SK-N-SH treated with all-trans-retinoic acid at 6 μM for 48 hours (cell line): ENCODE results near the gene AUH.

Source experiments
- ATAC-seq: fragments of 200-7000 bp; cut with Tn5 transposase; 3 replicates; pipeline ENCODE4 v1.9.1; 2020; ENCODE audit warnings: mild to moderate bottlenecking, moderate library complexity
- ARNTL ChIP-seq: fragments of 450-650 bp; formaldehyde crosslinking; IDR thresholded peaks from 2 replicates; pipeline ENCODE4 v1.5.0; 2020; ENCODE audit warnings: low read depth, mild to moderate bottlenecking, moderate library complexity, borderline replicate concordance
- CREB5 ChIP-seq: fragments of 250-450 bp; sonication (Bioruptor Pico); IDR thresholded peaks from 2 replicates; pipeline ENCODE4 v1.5.1; 2020; ENCODE audit warnings: low read depth, mild to moderate bottlenecking, moderate library complexity
- CSDC2 ChIP-seq: fragments of 250-450 bp; sonication (Bioruptor Pico); IDR thresholded peaks from 2 replicates; pipeline ENCODE4 v1.5.0; 2020; ENCODE audit warnings: mild to moderate bottlenecking, moderate library complexity
- CSRNP3 ChIP-seq: fragments of 250-450 bp; sonication (Bioruptor Pico); IDR thresholded peaks from 2 replicates; pipeline ENCODE4 v1.5.1; 2021; ENCODE audit warnings: mild to moderate bottlenecking, moderate library complexity
- ESRRG ChIP-seq: fragments of 250-450 bp; sonication (Bioruptor Pico); IDR thresholded peaks from 2 replicates; pipeline ENCODE4 v1.6.1; 2021; ENCODE audit warnings: mild to moderate bottlenecking
- GLIS3 ChIP-seq: fragments of 250-450 bp; sonication (Bioruptor Pico); IDR thresholded peaks from 2 replicates; pipeline ENCODE4 v1.5.0; 2020; ENCODE audit warnings: mild to moderate bottlenecking, moderate library complexity
- ISL1 ChIP-seq: fragments of 250-450 bp; sonication (Bioruptor Pico); IDR thresholded peaks from 2 replicates; pipeline ENCODE4 v2.1.2; 2022; ENCODE audit warnings: mild to moderate bottlenecking, moderate library complexity
- OSR1 ChIP-seq: fragments of 250-450 bp; sonication (Bioruptor Pico); IDR thresholded peaks from 2 replicates; pipeline ENCODE4 v1.8.0; 2022; ENCODE audit warnings: moderate library complexity, mild to moderate bottlenecking, inconsistent platforms
- POU6F1 ChIP-seq: fragments of 250-450 bp; sonication (Bioruptor Pico); IDR thresholded peaks from 2 replicates; pipeline ENCODE4 v1.8.0; 2021; ENCODE audit warnings: low read depth, mild to moderate bottlenecking, moderate library complexity, borderline replicate concordance
- PPARA ChIP-seq: fragments of 250-450 bp; sonication (Bioruptor Pico); IDR thresholded peaks from 2 replicates; pipeline ENCODE4 v1.5.0; 2020; ENCODE audit warnings: mild to moderate bottlenecking, borderline replicate concordance
- RARB ChIP-seq: fragments of 250-450 bp; sonication (Bioruptor Pico); IDR thresholded peaks from 2 replicates; pipeline ENCODE4 v1.8.0; 2021; ENCODE audit warnings: mild to moderate bottlenecking, moderate library complexity
- SNAI2 ChIP-seq: fragments of 250-450 bp; sonication (Bioruptor Pico); IDR thresholded peaks from 2 replicates; pipeline ENCODE4 v1.5.0; 2020; ENCODE audit warnings: mild to moderate bottlenecking, moderate library complexity
- TCF4 ChIP-seq: fragments of 250-450 bp; sonication (Bioruptor Pico); IDR thresholded peaks from 2 replicates; pipeline ENCODE4 v1.8.0; 2021; ENCODE audit warnings: mild to moderate bottlenecking, moderate library complexity, borderline replicate concordance
- TOX ChIP-seq: fragments of 250-450 bp; sonication (Bioruptor Pico); IDR thresholded peaks from 2 replicates; pipeline ENCODE4 v1.8.0; 2021; ENCODE audit warnings: mild to moderate bottlenecking, moderate library complexity, borderline replicate concordance
- TSHZ2 ChIP-seq: fragments of 250-450 bp; sonication (Bioruptor Pico); IDR thresholded peaks from 2 replicates; pipeline ENCODE4 v1.5.0; 2020; ENCODE audit warnings: mild to moderate bottlenecking, moderate library complexity
- ZC3H10 ChIP-seq: fragments of 250-450 bp; sonication (Bioruptor Pico); IDR thresholded peaks from 2 replicates; pipeline ENCODE4 v1.5.1; 2021; ENCODE audit warnings: mild to moderate bottlenecking, moderate library complexity
- ZFP3 ChIP-seq: fragments of 250-450 bp; sonication (Bioruptor Pico); IDR thresholded peaks from 2 replicates; pipeline ENCODE4 v1.5.0; 2020; ENCODE audit warnings: mild to moderate bottlenecking, moderate library complexity
- ZNF565 ChIP-seq: fragments of 450-650 bp; formaldehyde crosslinking; conservative IDR thresholded peaks from 2 replicates; pipeline ENCODE4 v1.5.0; 2020; ENCODE audit warnings: low read depth, mild to moderate bottlenecking, moderate library complexity
- ZNF70 ChIP-seq: fragments of 450-650 bp; formaldehyde crosslinking; IDR thresholded peaks from 2 replicates; pipeline ENCODE4 v1.5.0; 2020; ENCODE audit warnings: mild to moderate bottlenecking, moderate library complexity

AUH gene

GRCh38 chr9:91362051-91362611, 413 bp upstream of the AUH start:
- no peak for TF ChIP-seq ZNF565
- no peak for TF ChIP-seq TSHZ2
- TF ChIP-seq RARB (CRISPR knock-in tag) = no peak
- TF ChIP-seq ISL1 (CRISPR knock-in tag) = no peak
- TF ChIP-seq OSR1 (CRISPR knock-in tag) = no peak
- no peak for TF ChIP-seq ZC3H10 (CRISPR knock-in tag)
- no peak for TF ChIP-seq CSRNP3 (CRISPR knock-in tag)
- no peak for TF ChIP-seq ZFP3 (CRISPR knock-in tag)
- TF ChIP-seq GLIS3 (CRISPR knock-in tag) = no peak
- no peak for TF ChIP-seq SNAI2
- no peak for TF ChIP-seq TOX (CRISPR knock-in tag)
- TF ChIP-seq CSDC2 (CRISPR knock-in tag) = no peak
- no peak for TF ChIP-seq TCF4 (CRISPR knock-in tag)
- no peak for TF ChIP-seq POU6F1 (CRISPR knock-in tag)
- TF ChIP-seq PPARA = no peak
- no peak for TF ChIP-seq ESRRG (CRISPR knock-in tag)
- ATAC-seq = no peak

- ATAC-seq = peak; percentile 45
- no peak for TF ChIP-seq TSHZ2
- TF ChIP-seq, all 23 proteins: peak for 0
Measured at GRCh38 chr9:91360551-91361290, 997 bp downstream of the AUH start.

- no peak for ATAC-seq
- TF ChIP-seq ZNF70 (CRISPR knock-in tag) (no peak), ZFP3 (CRISPR knock-in tag) (no peak), ARNTL (CRISPR knock-in tag) (no peak), ESRRG (CRISPR knock-in tag) (no peak), ZNF565 (no peak), TCF4 (CRISPR knock-in tag) (no peak), CSRNP3 (CRISPR knock-in tag) (no peak), CREB5 (no peak), OSR1 (CRISPR knock-in tag) (no peak), SNAI2 (no peak), ZC3H10 (CRISPR knock-in tag) (no peak), PPARA (no peak), CSDC2 (CRISPR knock-in tag) (no peak), TSHZ2 (no peak)
Measured at GRCh38 chr9:91359734-91360470, 1.8 kb downstream of the AUH start.
